Fibroblast of lung (primary cell): Measurements from ENCODE around the gene HEPACAM. TPM values are rescaled to one million over a fixed set of nuclear protein-coding genes. Genes with fewer than 3 reads are reported as not detected.

Experiments
- DNase-seq, 2 donors: peaks; one replicate each; pipeline versions ENCODE4 v3.0.0 to v3.0.0-alpha.2; 2010; ENCODE audit warnings: low read depth in 2 of 2
- H2AFZ ChIP-seq: 2 replicates; pipeline ENCODE4 v1.5.1; 2012; ENCODE audit warnings: low read length, control low read depth, inconsistent platforms
- H3K27ac ChIP-seq: 2 replicates; pipeline ENCODE4 v1.5.1; 2011; ENCODE audit warnings: low read length, control low read depth; ENCODE audit not compliant: insufficient read depth
- H3K27me3 ChIP-seq: 2 replicates; pipeline ENCODE4 v1.5.1; 2011; ENCODE audit warnings: mild to moderate bottlenecking, low read length; ENCODE audit not compliant: control insufficient read depth, insufficient read depth
- H3K36me3 ChIP-seq: 2 replicates; pipeline ENCODE4 v1.5.1; 2011; ENCODE audit warnings: low read length; ENCODE audit not compliant: control insufficient read depth, insufficient read depth
- H3K4me1 ChIP-seq: 2 replicates; pipeline ENCODE4 v1.5.1; 2011; ENCODE audit warnings: low read length; ENCODE audit not compliant: control insufficient read depth, insufficient read depth; ENCODE audit errors: extremely low read depth
- H3K4me2 ChIP-seq: 2 replicates; pipeline ENCODE4 v1.5.1; 2011; ENCODE audit warnings: low read length, control low read depth; ENCODE audit not compliant: insufficient read depth; ENCODE audit errors: extremely low read depth
- H3K4me3 ChIP-seq, 4 experiments: fragments of 200-600 bp in 1 of 4; sonication (generic) in 1 of 4; replicated peaks in 1 of 4; 2 replicates each; pipeline ENCODE4 v1.5.1; 2011 to 2016; ENCODE audit warnings: low read length in 4 of 4, low read depth in 3 of 4, mild to moderate bottlenecking in 3 of 4, control low read depth in 2 of 4, inconsistent platforms in 1 of 4, mixed read lengths in 1 of 4; ENCODE audit not compliant: insufficient read depth in 1 of 4; ENCODE audit errors: control extremely low read depth in 1 of 4
- H3K79me2 ChIP-seq: 2 replicates; pipeline ENCODE4 v1.5.1; 2012; ENCODE audit warnings: mild to moderate bottlenecking, low read length, inconsistent platforms; ENCODE audit not compliant: control insufficient read depth, insufficient read depth
- H3K9ac ChIP-seq: 2 replicates; pipeline ENCODE4 v1.5.1; 2011; ENCODE audit warnings: mild to moderate bottlenecking, low read length, control low read depth; ENCODE audit not compliant: insufficient read depth
- H3K9me3 ChIP-seq: 2 replicates; pipeline ENCODE4 v1.5.1; 2012; ENCODE audit warnings: low read depth, low read length; ENCODE audit not compliant: control insufficient read depth, insufficient read depth
- H4K20me1 ChIP-seq: 2 replicates; pipeline ENCODE4 v1.5.1; 2011; ENCODE audit warnings: low read length; ENCODE audit not compliant: control insufficient read depth, insufficient read depth; ENCODE audit errors: extremely low read depth
- CTCF ChIP-seq, 2 donors: IDR thresholded peaks in 1 of 2; conservative IDR thresholded peaks in 1 of 2; 1 replicate in 1 of 2; 2 replicates in 1 of 2; pipeline ENCODE4 v1.5.1; 2011 to 2012; ENCODE audit warnings: low read length in 2 of 2, control low read depth in 1 of 2, inconsistent platforms in 1 of 2, low read depth in 1 of 2, mild to moderate bottlenecking in 1 of 2
- EZH2 ChIP-seq: IDR thresholded peaks from 2 replicates; pipeline ENCODE4 v1.5.1; 2012; ENCODE audit warnings: low read length, control low read depth, mild to moderate bottlenecking; ENCODE audit errors: missing control alignments
- polyA plus RNA-seq, 2 donors: library from polyadenylated mRNA; depleted of rRNA in 1 of 2; stranded (reverse) in 1 of 2; unstranded in 1 of 2; fragments of >200 nt; gene quantifications; 2 replicates each; pipeline ENCODE4 v1.2.1, GENCODE V29; 2011 to 2012; ENCODE audit warnings: missing spikeins in 1 of 2
- total RNA-seq: library from RNA; depleted of rRNA; stranded (reverse); fragments of >200 nt; gene quantifications from 2 replicates; pipeline ENCODE4 v1.2.1, GENCODE V29; 2014

The HEPACAM gene
- total and polyA plus RNA-seq, 2 donors (not counting 1 experiment from before 2014, with no cell fraction given) = under 0.01 to 0.11 TPM

DNA sequence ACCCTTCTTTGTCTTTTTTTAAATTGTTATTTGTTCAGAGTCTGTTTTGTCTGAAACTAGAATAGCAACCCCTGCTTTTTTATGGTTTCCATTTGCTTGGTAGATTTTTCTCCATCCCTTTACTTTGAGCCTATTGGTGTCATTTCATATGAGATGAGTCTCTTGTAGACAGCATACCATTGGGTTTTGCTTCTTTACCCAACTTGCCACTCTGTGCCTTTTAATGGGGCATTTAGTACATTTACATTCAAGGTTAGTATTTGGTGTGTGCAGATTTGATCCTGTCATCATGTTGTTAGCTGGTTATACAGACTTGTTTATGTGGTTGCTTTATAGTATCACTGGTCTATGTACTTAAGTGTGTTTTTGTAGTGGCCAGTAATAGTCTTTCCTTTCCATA is 46.2 kb upstream of the HEPACAM start:
- Histone ChIP-seq H3K4me2 (no peak overlapping the region), H3K79me2 (no peaks in the 10 kb centered on the region), H3K9ac (no peak overlapping the region), H3K27me3 (no peaks in the 10 kb centered on the region), H2AFZ (no peak overlapping the region), H3K36me3 (no peaks in the 10 kb centered on the region), H3K27ac (no peak overlapping the region), H3K9me3 (no peaks in the 10 kb centered on the region), H3K4me3 (no peak overlapping the region), H3K4me1 (no peaks in the 10 kb centered on the region), H4K20me1 (no peaks in the 10 kb centered on the region)
- TF ChIP-seq EZH2 (no peak), CTCF (conservative IDR thresholded peaks at IDR 0.05 in 1 of 2, IDR thresholded peaks at IDR 0.05 in 1 of 2; ENCODE audit: low read depth in 1 of 2, low read length in 2 of 2) (no peak)
- no peak for DNase-seq

- Histone ChIP-seq H3K36me3 (no peaks in the 10 kb centered on the region), H3K79me2 (no peaks in the 10 kb centered on the region), H3K4me2 (no peak overlapping the region), H3K27ac (no peak overlapping the region), H3K4me1 (no peaks in the 10 kb centered on the region), H3K9me3 (no peaks in the 10 kb centered on the region), H3K4me3 (no peak overlapping the region), H2AFZ (no peak overlapping the region), H4K20me1 (no peaks in the 10 kb centered on the region), H3K27me3 (no peaks in the 10 kb centered on the region), H3K9ac (no peak overlapping the region)
- peak in 1 of 2 donors; percentile 48 for DNase-seq
- no peak for TF ChIP-seq EZH2
- TF ChIP-seq CTCF (conservative IDR thresholded peaks at IDR 0.05 in 1 of 2, IDR thresholded peaks at IDR 0.05 in 1 of 2; ENCODE audit: low read depth in 1 of 2, low read length in 2 of 2) = no peak
Observed at GRCh38 chr11:124978316-124978715, 42.5 kb upstream of the HEPACAM start.

GRCh38 chr11:124977006-124977405 is 41.2 kb upstream of the HEPACAM start:
- Histone ChIP-seq H3K79me2 (no peaks in the 10 kb centered on the region), H3K4me3 (no peak overlapping the region), H3K4me1 (no peaks in the 10 kb centered on the region), H3K9ac (no peak overlapping the region), H2AFZ (no peak overlapping the region), H3K4me2 (no peak overlapping the region), H3K27ac (no peak overlapping the region), H3K9me3 (no peaks in the 10 kb centered on the region), H3K36me3 (no peaks in the 10 kb centered on the region), H3K27me3 (no peaks in the 10 kb centered on the region), H4K20me1 (no peaks in the 10 kb centered on the region)
- no peak for TF ChIP-seq EZH2
- no peak for TF ChIP-seq CTCF (conservative IDR thresholded peaks at IDR 0.05 in 1 of 2, IDR thresholded peaks at IDR 0.05 in 1 of 2; ENCODE audit: low read depth in 1 of 2, low read length in 2 of 2)
- DNase-seq = peak in 1 of 2 donors; percentile 18
